Gastrocnemius medialis (tissue), 4 donors: ENCODE measurements around the gene ARHGAP9. TPM values are rescaled to one million over a fixed set of nuclear protein-coding genes. Genes with fewer than 3 reads are reported as not detected.
"Not testable (repeated sequence)": the region's sequence is repeated elsewhere in the genome, so short reads cannot be mapped to it uniquely, and the experiment has no call there.

ENCODE experiments used
- ATAC-seq, 2 donors: fragments of 150-250 bp; one replicate each; pipeline ENCODE4 v1.9.1; 2016
- DNase-seq, 2 donors: peaks; one replicate each; pipeline ENCODE4 v3.0.0-alpha.2; 2019
- H3K27ac ChIP-seq, 4 donors: fragments of 200-600 bp; sonication (generic); 1 replicate in 1 of 4; 2 replicates in 3 of 4; pipeline ENCODE4 v1.5.1; 2016 to 2018; ENCODE audit warnings: mild to moderate bottlenecking in 2 of 4, moderate library complexity in 1 of 4
- H3K27me3 ChIP-seq, 3 donors: fragments of 200-600 bp; sonication (generic) in 2 of 3; 1 replicate in 1 of 3; 2 replicates in 2 of 3; pipeline versions ENCODE4 v1.5.1 to v1.6.0; 2016 to 2019; ENCODE audit warnings: mild to moderate bottlenecking in 1 of 3, moderate library complexity in 1 of 3
- H3K36me3 ChIP-seq, 2 donors: fragments of 200-600 bp; sonication (generic) in 1 of 2; one replicate each; pipeline ENCODE4 v1.5.1; 2017 to 2018
- H3K4me1 ChIP-seq, 2 donors: fragments of 200-600 bp; sonication (generic) in 1 of 2; one replicate each; pipeline ENCODE4 v1.5.1; 2016 to 2017; ENCODE audit warnings: mild to moderate bottlenecking in 2 of 2
- H3K4me3 ChIP-seq, 4 donors: fragments of 200-600 bp; sonication (generic) in 3 of 4; 1 replicate in 1 of 4; 2 replicates in 3 of 4; pipeline ENCODE4 v1.5.1; 2016 to 2019; ENCODE audit warnings: mild to moderate bottlenecking in 2 of 4
- H3K9me3 ChIP-seq, 3 donors: fragments of 200-600 bp; sonication (generic) in 2 of 3; 1 replicate in 1 of 3; 2 replicates in 2 of 3; pipeline ENCODE4 v1.5.1; 2016 to 2019
- CTCF ChIP-seq, 5 experiments: fragments of 450-650 bp in 3 of 5; fragments of 200-600 bp in 2 of 5; sonication (generic) in 2 of 5; IDR thresholded peaks in 4 of 5; conservative IDR thresholded peaks in 1 of 5; 1 replicate in 4 of 5; 2 replicates in 1 of 5; pipeline ENCODE4 v1.5.1; 2016 to 2019; ENCODE audit warnings: antibody characterized with exemption in 5 of 5, mild to moderate bottlenecking in 3 of 5, moderate library complexity in 3 of 5
- POLR2A ChIP-seq, 2 donors: fragments of 450-650 bp; IDR thresholded peaks; one replicate each; pipeline ENCODE4 v1.6.1; 2017; ENCODE audit warnings: antibody characterized with exemption in 2 of 2, mild to moderate bottlenecking in 2 of 2, moderate library complexity in 2 of 2
- in situ Hi-C, 4 donors: fragments of 200-750 bp; cut with MboI; loops; one replicate each; pipeline versions ENCODE4 v1.15.0 to v1.8.0; 2017; ENCODE audit warnings: low sequenced_read_pairs in 4 of 4
- intact Hi-C: fragments of 100-400 bp; cut with DNase I; formaldehyde crosslinking; loops from one replicate; pipeline ENCODE4 v1.15.1; 2023; ENCODE audit warnings: low total_unique reads
- total RNA-seq, 4 donors: library from RNA; depleted of rRNA; stranded (reverse); fragments of >200 nt; gene quantifications; one replicate each; pipeline versions ENCODE4 v1.1.0 to v1.2.3, GENCODE V29; 2016

The ARHGAP9 gene
- total RNA-seq, 4 donors from 2014 or later, result 2.7 to 5.1 (median 4.7) TPM

GRCh38 chr12:57496822-57497221, 17.2 kb upstream of the ARHGAP9 start:
- in situ Hi-C loops (no loop called here), intact Hi-C loops (no loop called here)
- no peaks in the 10 kb centered on the region for H3K27me3 ChIP-seq
- TF ChIP-seq POLR2A (IDR thresholded peaks at IDR 0.05), result no peak
- no peak for TF ChIP-seq CTCF (IDR thresholded peaks at IDR 0.05 in 4 of 5, conservative IDR thresholded peaks at IDR 0.05 in 1 of 5)
- H3K36me3 ChIP-seq, result peaks cover 0 to 50% of the 10 kb centered on the region in 2 donors
- H3K27ac ChIP-seq, result no peak overlapping the region
- no peaks in the 10 kb centered on the region for H3K9me3 ChIP-seq
- no peaks in the 10 kb centered on the region for H3K4me1 ChIP-seq
- ATAC-seq, result no peak
- DNase-seq, result no peak
- H3K4me3 ChIP-seq, result no peak overlapping the region

GRCh38 chr12:57495051-57495701, 15.5 kb upstream of the ARHGAP9 start:
- intact Hi-C loops, H3K9me3 ChIP-seq, in situ Hi-C loops, H3K27ac ChIP-seq, DNase-seq, ATAC-seq, H3K4me1 ChIP-seq, H3K4me3 ChIP-seq, H3K27me3 ChIP-seq: not testable (repeated sequence)
- H3K36me3 ChIP-seq, result peaks cover 0 to 49% of the 10 kb centered on the region in 2 donors

GRCh38 chr12:57491393-57492280, 12.0 kb upstream of the ARHGAP9 start:
- intact Hi-C loops, result no loop called here
- H3K27me3 ChIP-seq, result no peaks in the 10 kb centered on the region
- peaks cover 0 to 44% of the 10 kb centered on the region in 2 donors for H3K36me3 ChIP-seq
- no peaks in the 10 kb centered on the region for H3K9me3 ChIP-seq
- H3K4me3 ChIP-seq, result no peak overlapping the region
- in situ Hi-C loops, result no loop called here
- ATAC-seq (no peak), DNase-seq (no peak)
- H3K4me1 ChIP-seq, result peaks cover 10 to 13% of the 10 kb centered on the region in 2 donors
- H3K27ac ChIP-seq, result no peak overlapping the region
- no peak for TF ChIP-seq CTCF (IDR thresholded peaks at IDR 0.05 in 4 of 5, conservative IDR thresholded peaks at IDR 0.05 in 1 of 5)
- no peak for TF ChIP-seq POLR2A (IDR thresholded peaks at IDR 0.05)

- no peaks in the 10 kb centered on the region for H3K9me3 ChIP-seq
- H3K4me3 ChIP-seq, result no peak overlapping the region
- in situ Hi-C loops, result no loop called here
- H3K36me3 ChIP-seq, result peaks cover 0 to 37% of the 10 kb centered on the region in 2 donors
- H3K27me3 ChIP-seq, result no peaks in the 10 kb centered on the region
- no peak overlapping the region for H3K27ac ChIP-seq
- DNase-seq (no peak), ATAC-seq (no peak)
- TF ChIP-seq CTCF (IDR thresholded peaks at IDR 0.05 in 4 of 5, conservative IDR thresholded peaks at IDR 0.05 in 1 of 5) (no peak), POLR2A (IDR thresholded peaks at IDR 0.05) (no peak)
- H3K4me1 ChIP-seq, result peaks cover 10 to 13% of the 10 kb centered on the region in 2 donors
- intact Hi-C loops, result no loop called here
Observed at GRCh38 chr12:57490126-57490525, 10.5 kb upstream of the ARHGAP9 start.

- no peaks in the 10 kb centered on the region for H3K27me3 ChIP-seq
- peak overlapping the region in 1 of 4 donors; percentile 86 for H3K27ac ChIP-seq
- H3K9me3 ChIP-seq, result no peaks in the 10 kb centered on the region
- intact Hi-C loops (loop anchor here (2.0 kb wide), 1 partner anchor 58 kb away; the partner anchor contains the start of gene DCTN2), in situ Hi-C loops (no loop called here)
- peak overlapping the region; percentile 74 to 95 (median 76) for H3K4me3 ChIP-seq
- no peak for TF ChIP-seq CTCF (IDR thresholded peaks at IDR 0.05 in 4 of 5, conservative IDR thresholded peaks at IDR 0.05 in 1 of 5)
- TF ChIP-seq POLR2A (IDR thresholded peaks at IDR 0.05), result no peak
- ATAC-seq (no peak), DNase-seq (no peak)
- peaks cover 10 to 13% of the 10 kb centered on the region in 2 donors for H3K4me1 ChIP-seq
- peaks cover 0 to 37% of the 10 kb centered on the region in 2 donors for H3K36me3 ChIP-seq
Observed at GRCh38 chr12:57489157-57489641, 9.5 kb upstream of the ARHGAP9 start.
